Dermis microvascular lymphatic vessel endothelial cell (primary cell): ENCODE data around the gene NRDE2. TPM values are rescaled to one million over a fixed set of nuclear protein-coding genes. Genes with fewer than 3 reads are reported as not detected.
"Not testable (repeated sequence)": the region's sequence is repeated elsewhere in the genome, so short reads cannot be mapped to it uniquely, and the experiment has no call there.

ENCODE experiments used
- DNase-seq, 2 donors: peaks; one replicate each; pipeline versions ENCODE4 v3.0.0 to v3.0.0-alpha.2; 2010; ENCODE audit warnings: low read depth in 2 of 2
- total RNA-seq: library from RNA; depleted of rRNA; stranded (reverse); fragments of >200 nt; gene quantifications from 2 replicates; pipeline ENCODE4 v1.2.1, GENCODE V29; 2014

NRDE2 gene
- total RNA-seq, 1 donor from 2014 or later, result 6.4 TPM

DNA sequence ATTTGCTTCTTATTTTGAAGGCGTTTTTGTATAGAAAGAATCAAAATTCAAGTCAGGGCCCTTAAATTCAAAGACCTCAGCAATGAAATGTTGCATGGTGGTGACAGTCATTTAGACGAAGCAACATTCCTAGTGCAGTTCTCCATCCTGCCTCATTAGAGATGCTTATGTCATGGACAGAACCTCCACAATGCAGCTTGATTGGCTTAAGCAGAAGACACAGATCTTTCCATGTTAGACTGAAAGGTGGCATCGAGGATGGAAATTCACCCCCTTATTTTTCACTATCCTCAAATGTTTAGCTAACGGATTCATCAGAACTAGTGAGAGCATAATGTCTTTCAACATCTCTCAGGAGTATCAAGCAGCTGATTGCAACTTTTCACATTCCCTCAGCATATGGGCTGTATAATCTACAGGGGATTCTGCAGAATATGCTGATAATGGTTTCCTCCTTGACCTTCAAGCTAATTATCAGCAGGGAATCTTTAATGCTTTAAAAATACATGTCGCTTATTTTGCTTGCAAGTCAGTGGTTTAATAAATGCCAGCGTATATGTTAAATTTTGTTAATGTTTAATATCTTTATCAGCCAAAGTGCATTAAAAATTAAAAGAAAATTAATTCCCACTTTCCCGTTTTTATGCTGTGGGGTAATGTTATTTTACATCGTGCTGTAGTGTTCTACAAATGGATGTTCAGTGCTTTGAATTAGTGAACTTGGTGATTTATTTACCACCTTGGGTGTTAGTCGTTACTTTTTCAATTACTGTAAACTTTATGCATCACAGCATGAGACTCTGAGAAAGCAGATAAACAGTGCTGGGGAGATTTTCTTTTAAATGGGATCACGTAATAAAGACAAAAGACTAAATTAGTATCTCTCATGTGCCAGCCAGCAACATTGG, 12.8 kb upstream of the NRDE2 start:
- DNase-seq, result no peak

DNA sequence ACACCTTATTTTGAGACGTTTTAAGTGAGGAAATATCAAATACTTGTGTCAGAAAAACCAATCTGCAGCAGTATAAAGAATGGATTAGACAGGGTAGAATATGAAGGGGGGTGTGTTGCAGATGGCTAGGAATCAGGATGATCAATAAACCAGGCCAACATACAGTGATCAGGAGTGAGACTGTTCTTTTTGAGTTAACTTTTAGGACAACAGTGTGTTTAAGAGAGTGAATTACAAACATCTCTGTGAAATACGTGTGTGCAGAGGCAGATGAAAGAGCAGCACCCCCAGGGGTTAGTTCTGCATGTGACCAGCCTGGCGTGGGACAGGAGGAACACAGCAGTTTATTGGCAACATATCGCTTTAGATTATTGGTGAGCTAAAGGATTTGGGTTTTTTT, 10.6 kb upstream of the NRDE2 start:
- DNase-seq, result no peak

DNA sequence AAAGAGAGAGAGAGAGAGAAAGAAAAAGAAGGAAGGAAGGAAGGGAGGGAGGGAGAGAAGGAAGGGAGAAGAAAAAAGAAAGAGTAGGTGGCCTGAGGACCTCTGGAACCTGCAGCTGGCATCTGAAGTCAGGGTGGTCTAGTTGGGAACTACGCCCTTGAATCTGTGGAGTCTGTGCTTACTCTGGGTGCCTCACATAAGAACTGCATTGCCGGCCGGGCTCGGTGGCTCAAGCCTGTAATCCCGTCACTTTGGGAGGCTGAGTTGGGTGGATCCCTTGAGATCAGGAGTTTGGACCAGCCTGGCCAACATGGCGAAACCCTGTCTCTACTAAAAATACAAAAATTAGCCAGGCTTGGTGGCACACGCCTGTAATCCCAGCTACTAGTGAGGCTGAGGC, 10.0 kb upstream of the NRDE2 start:
- no peak for DNase-seq

DNA sequence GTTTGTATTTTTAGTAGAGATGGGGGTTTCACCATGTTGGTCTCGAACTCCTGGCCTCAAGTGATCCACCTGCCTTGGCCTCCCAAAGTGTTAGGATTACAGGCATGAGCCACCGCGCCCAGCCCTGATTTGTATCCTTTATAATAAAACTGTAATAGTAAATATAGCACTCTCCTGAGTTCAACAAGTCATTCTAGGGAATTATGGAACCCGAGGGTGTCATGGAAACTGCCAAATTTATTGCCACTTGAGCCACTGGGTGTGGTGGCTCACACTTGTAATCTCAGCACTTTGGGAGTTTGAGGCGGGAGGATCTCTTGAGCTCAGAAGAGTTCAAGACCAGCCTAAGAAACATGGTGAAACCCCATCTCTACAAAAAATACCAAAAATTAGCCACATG, 9.5 kb upstream of the NRDE2 start:
- DNase-seq, result not testable (repeated sequence)

DNA sequence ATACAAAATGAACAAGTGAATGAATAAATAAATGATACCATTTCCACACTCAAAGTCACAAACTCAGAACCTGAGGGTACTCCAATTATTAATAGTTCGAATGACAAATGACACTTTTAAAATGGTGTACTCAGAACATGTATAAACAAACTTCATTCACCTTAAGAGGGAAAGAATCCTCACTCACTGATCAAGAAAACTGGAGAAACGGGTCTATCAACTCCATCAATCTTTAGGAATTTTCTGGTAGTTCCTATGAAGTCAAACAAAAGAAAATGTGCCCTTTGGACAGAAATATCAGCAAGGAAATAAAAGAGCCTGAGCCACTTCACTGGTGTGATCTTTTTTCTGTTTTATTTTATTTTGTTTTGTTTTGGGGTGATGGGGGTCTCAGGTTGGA, 5.2 kb upstream of the NRDE2 start:
- DNase-seq, result no peak

DNA sequence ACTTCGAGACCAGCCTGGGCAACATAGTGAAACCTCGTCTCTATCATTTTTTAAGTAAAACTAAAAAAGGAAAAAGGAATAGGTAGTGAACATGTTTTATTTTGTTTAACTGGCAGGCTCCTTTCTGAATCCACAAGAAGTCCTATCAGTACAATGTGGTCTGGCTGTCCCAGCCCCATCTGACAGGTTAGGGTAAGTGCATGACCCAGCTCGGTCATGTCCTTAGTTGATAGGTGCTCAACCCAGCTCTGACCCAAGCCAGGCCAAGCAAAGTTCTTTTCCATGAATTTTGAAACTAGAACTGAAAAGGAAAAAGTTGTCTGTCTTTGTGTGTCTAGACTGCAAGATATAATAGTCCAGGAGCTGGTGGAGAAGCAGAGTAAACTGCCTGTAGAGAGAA, 4.7 kb upstream of the NRDE2 start:
- no peak for DNase-seq

DNA sequence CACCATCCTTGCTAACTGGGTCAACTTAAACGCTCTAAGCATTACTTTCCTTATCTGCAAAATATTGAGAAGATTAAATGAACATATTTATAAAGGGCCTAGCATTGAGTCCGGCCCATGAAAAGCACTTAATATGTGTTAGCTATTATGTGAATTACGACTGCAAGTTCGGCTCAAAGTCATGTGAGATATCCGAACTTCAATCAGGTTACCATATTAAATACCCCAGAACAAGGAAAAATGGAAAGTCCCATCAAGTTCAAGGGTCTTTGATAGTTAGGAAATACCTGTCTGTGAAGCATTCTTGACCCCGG, 487 bp upstream of the NRDE2 start:
- DNase-seq, result peak in 1 of 2 donors; percentile 2

DNA sequence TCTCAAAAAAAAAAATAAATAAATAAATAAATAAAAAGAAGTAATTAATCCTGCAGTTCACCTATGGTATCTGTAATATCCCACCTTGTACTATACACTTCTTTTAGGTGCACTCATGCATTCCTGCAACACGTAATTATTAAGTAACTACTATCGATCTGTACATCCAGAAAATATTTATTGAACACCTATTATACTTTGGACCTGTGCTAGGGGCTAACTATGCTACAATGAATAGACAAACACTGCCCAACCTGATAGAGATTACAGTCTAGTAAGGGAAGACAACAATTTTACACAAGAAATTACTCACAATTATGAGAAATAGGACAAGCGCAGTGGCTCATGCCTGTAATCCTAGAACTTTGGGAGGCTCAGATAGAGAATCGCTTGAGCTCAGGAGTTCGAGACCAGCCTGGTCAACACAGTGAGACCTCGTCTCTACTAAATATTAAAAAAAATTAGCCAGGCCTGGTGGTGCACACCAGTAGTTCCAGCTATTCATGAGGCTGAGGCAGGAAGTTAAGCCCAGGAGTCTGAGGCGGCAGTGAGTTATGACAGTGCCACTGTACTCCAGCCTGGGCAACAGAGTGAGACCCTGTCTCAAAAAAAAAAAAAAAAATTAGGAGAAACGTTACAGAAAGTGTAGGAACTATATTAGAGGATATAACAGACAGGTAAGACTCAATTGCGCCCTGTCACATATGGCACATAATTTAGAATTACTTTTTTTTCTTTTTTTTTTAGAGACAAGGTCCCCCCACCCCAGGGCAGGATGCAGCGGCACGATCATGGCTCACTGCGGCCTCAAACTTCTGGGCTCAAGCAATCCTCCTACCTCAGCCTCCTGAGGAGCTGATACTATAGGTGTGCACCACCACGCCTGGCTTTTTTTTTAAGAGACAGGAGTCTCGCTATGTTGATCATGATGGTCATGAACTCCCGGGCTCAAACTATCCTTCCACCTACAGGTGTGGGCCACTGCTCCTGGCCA, 1.2 kb downstream of the NRDE2 start:
- no peak for DNase-seq

DNA sequence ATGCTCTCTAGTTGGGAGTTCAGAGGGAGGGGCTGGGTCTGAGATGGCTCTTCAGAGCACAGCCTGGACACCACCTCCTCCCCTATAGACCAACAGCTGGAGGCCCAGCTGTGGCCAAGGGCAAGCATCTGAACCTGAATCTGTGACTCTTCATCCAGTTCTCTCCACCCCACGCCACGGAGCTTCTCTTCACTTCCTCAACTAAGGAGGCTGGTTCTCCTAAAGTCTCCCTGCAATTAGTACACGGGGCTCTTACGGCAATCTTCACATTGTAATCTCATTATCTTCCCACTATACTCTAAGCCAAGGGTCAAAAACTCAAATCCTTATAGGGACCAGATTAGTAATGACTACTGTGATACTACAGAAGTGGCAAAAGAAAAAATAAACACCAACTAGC, 9.8 kb downstream of the NRDE2 start:
- no peak for DNase-seq

DNA sequence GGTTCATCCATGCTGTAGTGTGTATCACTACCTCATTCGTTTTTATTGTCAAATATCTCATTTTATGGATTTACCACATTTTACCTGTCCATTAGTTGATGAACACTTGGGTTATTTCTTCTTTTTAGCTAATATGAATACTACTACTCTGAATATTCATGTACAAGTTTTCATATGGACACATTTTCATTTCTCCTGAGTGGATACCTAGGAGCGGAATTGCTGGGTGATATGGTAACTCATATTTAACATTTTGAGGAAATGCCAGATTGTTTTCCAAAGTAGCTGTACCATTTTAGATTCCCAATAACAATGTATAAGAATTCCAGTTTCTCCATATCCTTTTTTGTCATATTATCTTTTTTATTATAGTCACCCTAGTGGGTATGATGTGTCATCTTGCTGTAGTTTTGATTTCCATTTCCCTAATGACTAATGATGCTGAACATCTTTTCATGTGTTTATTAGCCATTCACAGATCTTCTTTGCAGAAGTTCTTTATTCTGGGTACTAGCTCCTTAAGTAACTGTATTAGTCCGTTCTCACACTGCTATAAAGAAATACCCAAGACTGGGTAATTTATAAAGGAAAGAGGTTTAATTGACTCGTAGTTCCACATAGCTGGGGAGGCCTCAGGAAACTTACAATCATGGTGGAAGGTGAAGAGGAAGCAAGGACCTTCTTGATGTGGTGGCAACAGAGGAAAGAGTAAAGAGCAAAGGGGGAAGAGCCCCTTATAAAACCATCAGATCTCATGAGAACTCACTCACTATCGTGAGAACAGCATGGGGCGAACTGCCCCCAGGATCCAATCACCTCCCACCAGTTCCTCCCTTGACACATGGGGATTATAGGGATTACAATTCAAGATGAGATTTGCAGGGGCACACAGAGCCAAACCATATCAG, 11.9 kb downstream of the NRDE2 start:
- no peak for DNase-seq

DNA sequence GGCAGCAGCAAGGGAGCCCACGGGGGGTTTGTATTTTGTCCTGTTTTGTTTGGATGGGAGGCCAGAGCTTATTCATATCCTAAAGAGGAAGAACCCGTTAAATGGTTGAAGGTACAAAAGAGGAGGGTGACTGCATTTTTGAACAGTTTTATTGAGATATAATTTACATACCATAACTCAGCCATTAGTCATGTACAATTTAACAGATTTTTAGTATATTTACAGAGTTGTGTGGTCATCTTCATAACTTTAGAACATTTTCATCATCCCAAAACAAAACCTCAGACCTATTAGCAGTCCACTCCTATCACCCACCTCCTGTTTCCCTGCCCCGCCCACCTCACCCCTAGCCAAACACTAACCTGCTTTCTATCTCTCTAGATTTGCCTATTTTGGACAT, 12.6 kb downstream of the NRDE2 start:
- DNase-seq, result no peak

DNA sequence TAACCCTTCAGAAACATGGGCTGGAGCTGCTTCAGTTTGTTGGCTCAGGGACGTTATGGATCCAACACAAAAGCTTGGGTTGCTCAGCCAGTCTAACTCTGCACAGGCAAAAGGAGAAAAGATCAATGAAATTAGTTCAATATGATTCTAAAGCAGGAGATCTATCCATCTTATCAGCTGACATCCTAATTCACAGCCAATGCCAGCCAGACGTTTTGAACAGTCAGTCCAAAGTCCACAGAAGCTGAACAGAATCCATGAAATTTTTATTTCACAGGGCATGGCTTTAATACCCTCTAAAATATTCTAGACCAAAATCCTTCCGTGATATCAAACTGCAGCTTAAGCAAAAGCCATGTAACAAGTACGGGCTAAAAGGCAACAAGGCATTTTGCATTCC, 13.7 kb downstream of the NRDE2 start:
- DNase-seq, result no peak

DNA sequence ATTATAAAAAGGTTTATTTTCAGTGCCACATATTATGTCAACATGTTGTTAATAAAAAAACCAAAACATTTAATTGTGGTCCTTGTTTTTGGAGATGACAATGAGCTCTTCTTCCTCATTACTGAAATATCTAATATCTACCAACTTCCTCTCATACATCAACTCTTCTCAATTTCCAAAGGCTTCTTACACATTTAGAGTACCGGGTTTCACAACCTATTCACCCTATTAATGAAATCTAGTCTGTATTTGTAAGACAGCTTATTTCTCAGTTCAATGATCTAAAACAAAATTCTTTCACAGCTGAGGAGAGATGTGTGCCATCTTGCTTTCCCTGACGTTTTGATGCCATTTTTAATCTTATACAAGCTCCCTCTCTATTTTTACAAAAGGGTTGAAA, 14.5 kb downstream of the NRDE2 start:
- DNase-seq, result no peak

DNA sequence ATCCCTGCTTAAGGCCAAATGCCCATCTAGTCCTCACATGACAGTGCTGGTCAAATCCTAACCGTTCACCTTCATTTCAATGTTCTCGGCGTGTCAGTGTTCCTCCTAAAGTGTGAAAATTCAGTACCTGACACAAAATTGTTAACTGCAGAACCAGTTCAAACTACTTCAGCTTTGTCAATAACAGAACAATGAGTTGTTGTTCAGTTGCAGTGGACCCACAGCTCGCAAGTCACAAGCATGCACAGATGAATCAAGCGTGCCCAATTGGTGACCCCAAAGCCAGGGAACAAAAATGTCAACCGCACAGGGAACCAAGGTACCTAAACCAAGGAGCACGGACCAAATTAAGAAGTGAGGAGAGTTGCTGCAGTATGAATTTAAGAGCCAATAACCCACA, 23.2 kb downstream of the NRDE2 start:
- DNase-seq, result no peak

DNA sequence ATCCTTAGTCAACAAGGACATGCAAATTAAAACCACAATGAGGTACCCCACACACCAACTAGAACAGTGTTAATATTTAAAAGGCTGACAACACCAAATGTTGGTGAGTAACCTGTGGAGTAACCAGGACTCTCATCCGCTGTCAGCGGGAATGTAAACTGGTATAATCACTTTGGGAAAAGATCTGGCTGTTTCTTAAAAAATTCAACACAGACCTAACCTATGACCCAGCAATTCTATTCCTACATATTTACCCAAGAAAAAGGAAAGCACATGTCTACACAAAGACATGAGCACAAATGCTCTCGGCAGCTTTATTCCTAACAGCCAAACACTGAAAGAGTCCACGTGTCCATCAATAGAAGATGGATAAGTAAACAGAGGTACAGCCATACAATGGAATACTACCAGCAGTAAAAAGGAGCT, 26.6 kb downstream of the NRDE2 start:
- DNase-seq, result no peak

DNA sequence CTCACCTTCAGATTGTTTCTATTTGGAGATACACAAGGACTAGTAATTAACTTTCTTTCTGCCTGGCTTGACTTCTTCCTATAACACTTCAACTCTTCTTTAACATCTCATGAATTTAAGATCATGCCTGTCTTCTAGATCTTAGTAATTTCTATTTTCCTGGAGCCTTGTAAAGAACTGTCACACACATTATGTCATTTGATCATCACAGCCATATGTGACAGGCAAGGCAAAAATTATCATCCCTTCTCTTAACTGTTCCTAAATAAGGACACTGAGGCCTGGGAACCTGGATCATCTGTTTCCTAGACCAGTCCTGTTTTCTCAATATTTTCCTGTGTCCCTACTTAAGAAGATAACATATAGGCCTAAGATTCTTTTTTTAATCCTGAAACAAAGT, 27.2 kb downstream of the NRDE2 start:
- DNase-seq, result no peak

DNA sequence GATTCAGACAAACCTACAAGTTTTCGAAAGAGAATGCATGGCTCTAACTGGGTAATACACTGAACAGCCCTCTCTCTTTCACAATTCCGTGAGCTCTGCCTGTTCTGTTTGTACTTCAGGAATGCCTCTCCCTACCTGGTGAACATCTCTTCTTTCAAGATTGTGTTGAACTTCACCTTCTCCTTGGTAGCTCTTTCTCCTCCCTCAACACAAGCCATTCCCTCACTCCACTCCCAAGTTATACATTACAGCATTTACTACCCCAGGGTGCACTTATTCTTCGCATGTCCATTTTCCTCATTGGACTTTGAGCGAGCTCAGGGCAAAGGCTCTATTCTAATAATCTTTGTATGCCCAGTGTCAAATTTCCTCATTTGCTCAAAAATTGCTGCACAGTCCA, 28.3 kb downstream of the NRDE2 start:
- no peak for DNase-seq

DNA sequence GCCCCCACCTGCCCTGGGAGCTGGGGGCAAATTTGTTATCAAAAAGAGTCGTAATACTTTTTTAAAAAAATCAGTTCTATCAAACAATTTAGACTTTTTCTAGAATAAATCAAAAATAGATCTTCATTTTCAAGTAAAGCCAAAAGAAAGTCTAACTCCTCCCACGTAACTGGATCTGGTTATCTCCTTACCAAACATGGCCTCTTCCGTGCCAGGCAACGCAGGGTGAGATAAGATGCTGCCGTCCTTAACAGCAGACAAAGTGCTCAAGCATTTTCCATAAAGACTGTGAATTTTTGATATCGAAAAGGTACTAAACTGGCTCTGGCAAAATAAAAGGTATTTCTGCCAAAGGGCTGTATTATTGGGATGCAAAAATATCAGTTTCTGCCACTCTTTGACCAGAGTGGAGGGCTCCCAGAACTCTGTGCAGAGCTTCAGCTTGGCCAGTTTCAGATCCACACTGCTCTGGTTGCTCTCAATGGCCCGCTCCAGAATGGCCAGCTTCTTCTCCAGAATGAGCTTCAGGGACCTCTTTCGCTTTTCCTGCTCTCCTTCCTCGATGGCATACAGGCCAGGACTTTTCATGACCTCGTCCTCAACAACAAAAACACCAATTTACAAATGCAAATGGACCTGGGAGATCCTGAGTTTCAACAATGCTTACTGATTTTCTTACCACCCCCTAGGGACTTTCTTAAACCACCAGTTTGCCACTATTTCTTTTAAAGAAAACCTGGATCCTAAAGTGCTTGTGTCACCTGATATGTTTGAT, 29.0 kb downstream of the NRDE2 start:
- DNase-seq, result no peak

DNA sequence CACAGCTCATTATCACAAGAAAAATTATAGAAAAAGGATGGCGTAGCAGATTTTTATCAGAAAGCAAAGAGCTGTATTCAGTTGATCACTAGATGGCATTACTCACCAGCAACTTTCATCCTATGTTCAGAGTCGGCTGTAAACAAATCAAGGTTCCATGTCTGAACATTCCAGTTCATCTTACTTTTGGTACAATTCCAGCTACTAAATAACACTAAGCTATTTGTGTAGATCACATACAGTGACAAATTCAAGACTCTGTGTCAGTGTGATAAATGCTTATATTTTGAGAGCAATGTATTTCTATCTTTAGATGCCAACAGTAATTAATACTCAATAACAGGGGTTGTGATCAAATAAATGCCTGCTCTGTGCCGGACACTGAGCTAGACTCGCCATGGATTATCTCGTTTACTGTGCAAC, 30.1 kb downstream of the NRDE2 start:
- peak; percentile 73 to 78 for DNase-seq

DNA sequence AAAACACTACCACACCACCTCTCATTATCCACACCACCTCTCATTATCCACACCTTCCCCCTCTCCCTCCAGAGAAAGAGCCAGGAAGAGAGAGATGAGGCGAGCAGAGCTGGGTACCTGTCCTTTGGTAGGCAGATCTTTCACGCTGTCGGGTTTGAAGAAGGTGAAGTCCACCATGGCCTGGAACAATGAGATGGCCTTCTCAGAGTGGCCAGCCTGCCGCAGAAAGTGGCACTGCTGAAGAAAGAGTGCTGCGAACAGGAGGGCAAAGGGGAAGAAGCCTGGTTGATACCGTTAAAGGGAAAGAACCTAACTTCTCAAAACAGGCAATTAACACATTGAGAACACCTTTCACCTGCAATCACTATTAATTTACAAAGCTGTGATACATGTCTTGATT, 30.6 kb downstream of the NRDE2 start:
- no peak for DNase-seq

DNA sequence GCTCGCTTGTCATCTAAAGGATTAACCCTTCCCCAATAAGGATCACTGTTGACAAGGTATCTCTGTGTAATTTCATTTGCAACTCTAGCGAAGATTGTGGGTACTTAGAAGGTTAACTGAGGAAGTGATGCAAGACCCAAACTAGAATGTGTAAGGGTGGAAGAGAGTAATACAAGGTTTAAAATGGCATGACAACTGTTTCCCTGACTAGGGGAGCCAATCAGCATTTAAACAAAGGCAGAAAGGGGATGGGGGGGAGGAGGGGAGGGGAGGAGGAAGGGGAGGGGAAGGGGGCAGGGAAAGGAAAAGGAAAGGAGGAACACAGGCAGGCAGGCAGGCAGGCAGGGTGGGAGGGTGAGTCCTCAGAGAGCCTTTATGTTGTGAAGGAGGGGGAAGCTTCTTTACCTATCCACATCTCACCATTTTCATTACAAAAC, 31.1 kb downstream of the NRDE2 start:
- no peak for DNase-seq
